ENCODE data around the gene SNCA.

- TF ChIP-seq MYC (IDR thresholded peaks at IDR 0.05; ENCODE audit: borderline replicate concordance, low read length) (no peak), USF2 (IDR thresholded peaks at IDR 0.05) (no peak), CTCF (IDR thresholded peaks at IDR 0.05) (no peak), SREBF2 (IDR thresholded peaks at IDR 0.05) (no peak), FOXS1 (CRISPR knock-in tag; IDR thresholded peaks at IDR 0.05) (no peak), ZFP36 (IDR thresholded peaks at IDR 0.05; ENCODE audit: borderline replicate concordance, partially characterized antibody) (no peak), MAX (IDR thresholded peaks at IDR 0.05) (no peak), HOXA7 (CRISPR knock-in tag; IDR thresholded peaks at IDR 0.05) (no peak), MAZ (IDR thresholded peaks at IDR 0.05; ENCODE audit: borderline replicate concordance, low read depth, low read length) (no peak), ELK1 (IDR thresholded peaks at IDR 0.05; ENCODE audit: low read depth, low read length) (no peak)
Observed at GRCh38 chr4:89805297-89805696, 31.7 kb downstream of the SNCA start.
